Measurements from ENCODE around the gene BPIFB3.
"Not testable (repeated sequence)": the region's sequence is repeated elsewhere in the genome, so short reads cannot be mapped to it uniquely, and the experiment has no call there.

Gene BPIFB3

GRCh38 chr20:33086052-33086722 lies 32.5 kb downstream of the BPIFB3 start:
- DNase-seq (ENCODE audit: low read depth), result no peak

- no peak for DNase-seq (ENCODE audit: low read depth)
These were observed 37.4 kb downstream of the BPIFB3 start for GRCh38 chr20:33091147-33091546.

- DNase-seq (ENCODE audit: low read depth), result no peak
These were observed 38.0 kb downstream of the BPIFB3 start for GRCh38 chr20:33091693-33092092.

GRCh38 chr20:33092361-33092760 lies 38.7 kb downstream of the BPIFB3 start:
- no peak for DNase-seq (ENCODE audit: low read depth)

- DNase-seq (ENCODE audit: low read depth), result no peak
These were observed 39.4 kb downstream of the BPIFB3 start for GRCh38 chr20:33093074-33093473.

GRCh38 chr20:33093582-33093981 lies 39.9 kb downstream of the BPIFB3 start:
- no peak for DNase-seq (ENCODE audit: low read depth)

- DNase-seq (ENCODE audit: low read depth), result no peak
These were observed 41.5 kb downstream of the BPIFB3 start for GRCh38 chr20:33095249-33095648.

GRCh38 chr20:33095902-33096584 lies 42.3 kb downstream of the BPIFB3 start:
- peak; percentile 28 for DNase-seq (ENCODE audit: low read depth)

- DNase-seq (ENCODE audit: low read depth), result no peak
These were observed 43.3 kb downstream of the BPIFB3 start for GRCh38 chr20:33097001-33097400.

- no peak for DNase-seq (ENCODE audit: low read depth)
These were observed 46.3 kb downstream of the BPIFB3 start for GRCh38 chr20:33099843-33100538.

- DNase-seq (ENCODE audit: low read depth), result no peak
These were observed 49.9 kb downstream of the BPIFB3 start for GRCh38 chr20:33103556-33103955.

GRCh38 chr20:33104336-33104735 lies 50.6 kb downstream of the BPIFB3 start:
- no peak for DNase-seq (ENCODE audit: low read depth)

- DNase-seq (ENCODE audit: low read depth), result no peak
These were observed 51.7 kb downstream of the BPIFB3 start for GRCh38 chr20:33105316-33105924.

- not testable (repeated sequence) for DNase-seq (ENCODE audit: low read depth)
These were observed 52.4 kb downstream of the BPIFB3 start for GRCh38 chr20:33106058-33106620.

GRCh38 chr20:33108661-33109060 lies 55.0 kb downstream of the BPIFB3 start:
- no peak for DNase-seq (ENCODE audit: low read depth)

GRCh38 chr20:33110147-33110825 lies 56.6 kb downstream of the BPIFB3 start:
- no peak for DNase-seq (ENCODE audit: low read depth)

- DNase-seq (ENCODE audit: low read depth), result no peak
These were observed 57.6 kb downstream of the BPIFB3 start for GRCh38 chr20:33111306-33111705.

- no peak for DNase-seq (ENCODE audit: low read depth)
These were observed 59.1 kb downstream of the BPIFB3 start for GRCh38 chr20:33112547-33113386.

GRCh38 chr20:33113387-33113908 lies 59.7 kb downstream of the BPIFB3 start:
- no peak for DNase-seq (ENCODE audit: low read depth)

- not testable (repeated sequence) for DNase-seq (ENCODE audit: low read depth)
These were observed 61.8 kb downstream of the BPIFB3 start for GRCh38 chr20:33115501-33115900.

Data from activated T-cell treated with anti-CD3 and anti-CD28 coated beads for 48 hours (primary cell).